ENCODE results near the gene SIRPB2. TPM values are rescaled to one million over a fixed set of nuclear protein-coding genes. Genes with fewer than 3 reads are reported as not detected.

SIRPB2 gene
- total RNA-seq, 1 experiment from 2014 or later = not detected

- Mint-ChIP-seq H3K4me3 (no peak overlapping the region), H3K27me3 (ENCODE audit: low read depth) (peaks cover 14% of the 10 kb centered on the region), H3K9me3 (no peaks in the 10 kb centered on the region), H3K27ac (no peak overlapping the region), H3K4me1 (peaks cover 2 to 4% of the 10 kb centered on the region in 2 experiments; a peak in 2 of 4 replicates), H3K36me3 (ENCODE audit: insufficient read depth in 1 of 3, low read depth in 3 of 3) (no peaks in the 10 kb centered on the region)
- no peaks in the 10 kb centered on the region for H3K79me1 ChIP-seq (ENCODE audit: insufficient read depth, low read depth, low read length, poor library complexity, severe bottlenecking)
- no peak overlapping the region for H3K14ac ChIP-seq (ENCODE audit: insufficient read depth, low read length)
- H3T11ph ChIP-seq (ENCODE audit: low read length) = no peak overlapping the region
- H3K4me2 ChIP-seq (ENCODE audit: insufficient read depth, insufficient read length, low read length) = no peak overlapping the region
- no peak overlapping the region for H3K23ac ChIP-seq (ENCODE audit: insufficient read length, low read depth, low read length)
- H2AFZ ChIP-seq (ENCODE audit: low read length) = no peak overlapping the region
- H4K91ac ChIP-seq (ENCODE audit: insufficient read length, low read depth, low read length) = no peak overlapping the region
- no peaks in the 10 kb centered on the region for H3K79me2 ChIP-seq (ENCODE audit: insufficient read depth, low read length)
- H3K18ac ChIP-seq (ENCODE audit: insufficient read length, low read depth, low read length) = no peak overlapping the region
- H4K8ac ChIP-seq (replicated peaks; ENCODE audit: insufficient read length, low read depth, low read length) = no peak overlapping the region
- H3K27me3 ChIP-seq (ENCODE audit: insufficient read depth, low read length) = no peaks in the 10 kb centered on the region
- no peak for DNase-seq
- WGBS (ENCODE audit: extremely low coverage, insufficient read length, low lambda C conversion rate) = no CpG with 5 or more reads among the region's 5 CpGs
- H3K9ac ChIP-seq (ENCODE audit: extremely low read depth, insufficient read length, low read length) = no peak overlapping the region
- no peak overlapping the region for H2BK12ac ChIP-seq (ENCODE audit: insufficient read length, low read depth, low read length)
- H2BK15ac ChIP-seq (ENCODE audit: low read depth, low read length) = no peak overlapping the region
- no peak overlapping the region for H4K5ac ChIP-seq (ENCODE audit: insufficient read length, low read depth, low read length)
- no peak overlapping the region for H2BK20ac ChIP-seq (ENCODE audit: low read depth, low read length, poor library complexity, severe bottlenecking)
- H3K9me3 ChIP-seq (ENCODE audit: control insufficient read depth, low read depth, low read length) = no peaks in the 10 kb centered on the region
- no peaks in the 10 kb centered on the region for H3K4me1 ChIP-seq (ENCODE audit: insufficient read depth, low read length)
- no peak overlapping the region for H3K27ac ChIP-seq (ENCODE audit: insufficient read length, low read depth, low read length)
- H3K56ac ChIP-seq (ENCODE audit: insufficient read length, low read depth, low read length) = no peak overlapping the region
- no peaks in the 10 kb centered on the region for H3K23me2 ChIP-seq (ENCODE audit: insufficient read length, low read depth, low read length, poor library complexity, severe bottlenecking)
- no peaks in the 10 kb centered on the region for H4K20me1 ChIP-seq (ENCODE audit: control insufficient read depth, insufficient read depth, insufficient read length)
- no peak overlapping the region for H2BK120ac ChIP-seq (ENCODE audit: low read depth, low read length, poor library complexity, severe bottlenecking)
- no peak overlapping the region for H2AK5ac ChIP-seq (ENCODE audit: insufficient read length, low read length)
- H2BK5ac ChIP-seq (ENCODE audit: insufficient read length, low read length) = no peak overlapping the region
- H3K4ac ChIP-seq (ENCODE audit: low read depth, low read length) = no peak overlapping the region
- TF ChIP-seq, protein P1, sequence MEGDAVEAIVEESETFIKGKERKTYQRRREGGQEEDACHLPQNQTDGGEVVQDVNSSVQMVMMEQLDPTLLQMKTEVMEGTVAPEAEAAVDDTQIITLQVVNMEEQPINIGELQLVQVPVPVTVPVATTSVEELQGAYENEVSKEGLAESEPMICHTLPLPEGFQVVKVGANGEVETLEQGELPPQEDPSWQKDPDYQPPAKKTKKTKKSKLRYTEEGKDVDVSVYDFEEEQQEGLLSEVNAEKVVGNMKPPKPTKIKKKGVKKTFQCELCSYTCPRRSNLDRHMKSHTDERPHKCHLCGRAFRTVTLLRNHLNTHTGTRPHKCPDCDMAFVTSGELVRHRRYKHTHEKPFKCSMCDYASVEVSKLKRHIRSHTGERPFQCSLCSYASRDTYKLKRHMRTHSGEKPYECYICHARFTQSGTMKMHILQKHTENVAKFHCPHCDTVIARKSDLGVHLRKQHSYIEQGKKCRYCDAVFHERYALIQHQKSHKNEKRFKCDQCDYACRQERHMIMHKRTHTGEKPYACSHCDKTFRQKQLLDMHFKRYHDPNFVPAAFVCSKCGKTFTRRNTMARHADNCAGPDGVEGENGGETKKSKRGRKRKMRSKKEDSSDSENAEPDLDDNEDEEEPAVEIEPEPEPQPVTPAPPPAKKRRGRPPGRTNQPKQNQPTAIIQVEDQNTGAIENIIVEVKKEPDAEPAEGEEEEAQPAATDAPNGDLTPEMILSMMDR (conservative IDR thresholded peaks at IDR 0.05) = no peak
Observed at GRCh38 chr20:1534526-1534925, 43.3 kb upstream of the SIRPB2 start.
